ACHN (cell line): Measurements from ENCODE around the gene NPFF.
"Not testable (repeated sequence)": the region's sequence is repeated elsewhere in the genome, so short reads cannot be mapped to it uniquely, and the experiment has no call there.

Experiments
- DNase-seq: peaks from one replicate; pipeline ENCODE4 v3.0.0-alpha.2; 2015
- in situ Hi-C: cut with HindIII; loops from 2 replicates; pipeline ENCODE4 v1.10.0; 2017; ENCODE audit warnings: low sequenced_read_pairs, low pct_ligation_motif_present, low pct_unique_long_range_greater_than_20kb

NPFF gene

GRCh38 chr12:53506881-53507602 lies at the start of gene NPFF:
Gene NPFF (minus strand): TSS chr12:53507484. CDS start chr12:53507474, 10 bp downstream.
- DNase-seq, result no peak
- in situ Hi-C loops, result no loop called here

DNA sequence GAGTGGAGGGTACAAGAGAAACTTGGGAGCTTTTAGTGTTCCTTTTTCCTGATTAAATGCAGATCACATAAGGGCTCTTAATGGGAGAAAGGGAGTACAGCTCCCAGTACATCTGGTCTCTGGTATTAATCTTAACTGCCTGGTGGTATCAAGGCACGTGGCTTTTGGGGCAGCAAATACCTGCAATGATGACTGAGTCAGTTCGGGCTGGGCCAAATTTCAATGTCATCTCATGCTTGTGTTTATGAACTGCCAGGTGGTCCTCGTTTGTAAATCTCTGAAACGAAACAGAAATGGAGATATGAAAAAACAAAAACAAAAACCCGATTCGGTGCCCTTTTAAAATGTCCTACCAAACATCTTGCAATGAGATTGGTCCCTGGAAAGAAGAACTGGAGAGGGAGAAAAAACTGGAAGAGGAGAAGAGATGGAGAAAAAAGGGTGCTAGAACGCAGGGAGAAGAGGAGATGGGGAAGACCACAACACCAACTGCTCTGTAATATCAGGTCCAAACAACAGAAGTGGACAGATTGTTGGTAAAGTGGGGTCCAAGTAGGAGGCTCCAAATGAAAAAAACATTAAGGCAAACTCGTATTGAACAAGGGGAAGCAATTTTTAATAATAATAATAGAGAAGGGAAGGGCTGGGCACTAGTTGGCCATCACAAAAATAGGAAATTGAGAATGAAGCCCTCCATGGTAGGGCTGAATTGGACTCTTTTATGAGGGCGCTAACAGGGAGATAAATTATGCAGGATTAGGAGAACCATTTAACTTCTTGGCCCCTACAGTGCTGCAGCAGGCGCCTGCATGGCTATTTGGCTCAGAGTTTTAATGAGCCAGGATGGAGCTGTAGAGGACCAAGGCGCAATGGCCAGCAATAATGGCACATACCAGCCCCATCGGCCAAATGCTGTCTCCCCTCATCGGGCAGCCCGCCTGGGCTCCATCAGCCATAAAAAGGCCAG lies 45.4 kb upstream of the NPFF start:
- DNase-seq, result no peak
- in situ Hi-C loops, result no loop called here

- no peak for DNase-seq
- in situ Hi-C loops, result no loop called here
Observed at GRCh38 chr12:53551889-53552291, 44.6 kb upstream of the NPFF start.

DNA sequence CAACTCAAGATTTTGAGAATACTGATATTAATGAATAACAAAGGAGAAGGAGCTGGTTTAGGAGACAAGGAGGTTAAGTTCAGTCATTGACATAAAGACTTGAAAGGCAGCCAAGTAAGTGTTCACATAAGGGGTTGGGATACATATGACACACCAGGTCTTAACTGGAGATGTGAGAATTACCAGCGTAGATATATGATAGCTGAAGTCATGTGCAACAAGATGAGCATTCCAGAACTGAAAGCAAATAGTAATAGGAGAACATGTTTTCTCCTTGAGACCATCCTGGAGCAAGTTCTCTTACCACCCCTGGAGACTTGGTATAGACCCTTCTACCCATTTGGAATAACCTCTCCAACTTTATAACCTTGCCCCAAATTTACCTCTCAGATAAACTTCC lies 43.3 kb upstream of the NPFF start:
- DNase-seq, result no peak
- in situ Hi-C loops, result no loop called here

DNA sequence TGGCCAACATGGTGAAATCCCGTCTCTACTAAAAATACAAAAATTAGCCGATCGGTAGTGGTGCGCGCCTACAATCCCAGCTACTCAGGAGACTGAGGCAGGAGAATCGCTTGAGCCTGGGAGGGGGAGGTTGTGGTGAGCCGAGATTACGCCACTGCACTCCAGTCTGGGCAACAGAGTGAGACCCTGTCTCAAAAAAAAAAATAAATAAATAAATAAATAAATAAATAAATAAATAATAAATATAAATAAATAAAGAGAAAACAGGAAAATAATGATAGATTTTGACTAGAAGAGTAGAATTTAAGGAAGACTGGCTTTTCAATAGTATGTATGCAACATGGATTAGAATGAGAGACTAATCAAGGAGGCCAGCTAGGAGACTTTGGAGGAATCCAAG lies 42.8 kb upstream of the NPFF start:
- DNase-seq, in situ Hi-C loops: not testable (repeated sequence)

GRCh38 chr12:53548354-53548753 lies 41.1 kb upstream of the NPFF start:
- DNase-seq, in situ Hi-C loops: not testable (repeated sequence)

GRCh38 chr12:53543539-53543938 lies 36.3 kb upstream of the NPFF start:
- in situ Hi-C loops, result no loop called here
- peak; percentile 83 for DNase-seq

- in situ Hi-C loops, result loop anchor here (10.0 kb wide), 1 partner anchor 135 kb away; the partner anchor contains the start of gene ATP5MC2
- DNase-seq, result no peak
Observed at GRCh38 chr12:53539526-53539925, 32.2 kb upstream of the NPFF start.

GRCh38 chr12:53538209-53538689 lies 31.0 kb upstream of the NPFF start:
- in situ Hi-C loops, result loop anchor here (10.0 kb wide), 1 partner anchor 137 kb away; the partner anchor contains the start of gene ATP5MC2
- DNase-seq, result no peak

DNA sequence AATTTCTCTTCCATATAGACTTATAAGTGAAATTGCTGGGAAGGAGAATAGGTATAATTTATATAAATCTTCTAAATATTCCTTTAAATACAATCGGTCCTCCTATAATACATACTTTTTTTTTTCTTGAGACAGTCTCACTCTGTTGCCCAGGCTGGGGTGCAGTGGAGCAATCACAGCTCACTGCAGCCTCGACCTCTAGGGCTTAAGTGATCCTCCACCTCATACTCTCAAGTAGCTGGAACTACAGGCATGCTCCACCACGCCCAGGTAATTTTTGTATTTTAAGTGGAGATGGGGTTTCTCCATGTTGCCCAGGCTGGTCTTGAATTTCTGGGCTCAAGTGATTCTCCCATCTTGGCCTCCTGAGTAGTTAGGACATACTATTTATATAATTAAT lies 29.7 kb upstream of the NPFF start:
- DNase-seq, result no peak
- in situ Hi-C loops, result loop anchor here (10.0 kb wide), 1 partner anchor 138 kb away; the partner anchor contains the start of gene ATP5MC2

- in situ Hi-C loops, result loop anchor here (10.0 kb wide), 1 partner anchor 141 kb away; the partner anchor contains the start of gene ATP5MC2
- DNase-seq, result no peak
Observed at GRCh38 chr12:53533471-53533870, 26.2 kb upstream of the NPFF start.

- in situ Hi-C loops, result loop anchor here (10.0 kb wide), 1 partner anchor 142 kb away; the partner anchor contains the start of gene ATP5MC2
- no peak for DNase-seq
Observed at GRCh38 chr12:53532524-53533445, 25.5 kb upstream of the NPFF start.

- no peak for DNase-seq
- in situ Hi-C loops, result loop anchor here (10.0 kb wide), 1 partner anchor 143 kb away; the partner anchor contains the start of gene ATP5MC2
Observed at GRCh38 chr12:53532021-53532420, 24.7 kb upstream of the NPFF start.

DNA sequence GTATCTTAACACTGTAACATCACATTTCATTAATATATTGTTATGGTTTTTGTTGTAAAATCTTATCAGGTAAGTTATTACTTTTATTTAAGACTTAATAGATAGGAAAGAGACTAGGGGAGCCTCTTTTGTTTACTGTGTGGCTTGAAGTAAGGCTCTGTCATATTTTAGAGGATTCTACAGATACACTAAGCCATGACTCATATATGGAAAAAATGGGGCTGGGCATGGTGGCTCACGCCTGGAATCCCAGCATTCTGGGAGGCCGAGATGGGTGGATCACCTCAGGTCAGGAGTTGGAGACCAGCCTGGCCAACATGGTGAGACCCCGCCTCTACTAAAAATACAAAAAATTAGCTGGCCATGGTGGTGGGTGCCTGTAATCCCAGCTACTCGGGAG lies 23.6 kb upstream of the NPFF start:
- in situ Hi-C loops, result loop anchor here (10.0 kb wide), 1 partner anchor 144 kb away; the partner anchor contains the start of gene ATP5MC2
- no peak for DNase-seq

- no peak for DNase-seq
- in situ Hi-C loops, result loop anchor here (10.0 kb wide), 1 partner anchor 145 kb away; the partner anchor contains the start of gene ATP5MC2
Observed at GRCh38 chr12:53530061-53530460, 22.8 kb upstream of the NPFF start.

DNA sequence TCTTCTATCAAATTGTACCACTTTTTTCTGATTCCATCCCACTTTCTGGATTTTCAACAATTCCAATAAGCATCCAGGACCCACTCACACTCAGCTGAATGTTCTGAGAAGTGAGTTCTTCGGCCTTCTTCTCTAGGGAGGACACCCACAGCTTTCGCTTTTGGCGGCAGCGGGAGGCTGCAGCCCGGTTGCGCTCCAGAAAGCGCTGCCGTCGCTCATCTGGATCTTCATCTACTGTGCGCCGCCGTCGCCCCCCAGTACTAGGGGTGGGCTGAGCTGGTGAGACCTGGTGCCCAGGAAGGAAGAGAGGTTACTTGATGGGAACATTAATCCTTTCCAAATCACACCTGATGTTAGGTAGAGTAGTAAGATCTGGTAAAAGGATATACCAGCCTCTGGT lies 17.2 kb upstream of the NPFF start:
- in situ Hi-C loops, result no loop called here
- no peak for DNase-seq

- no peak for DNase-seq
- in situ Hi-C loops, result no loop called here
Observed at GRCh38 chr12:53523131-53523530, 15.8 kb upstream of the NPFF start.

- DNase-seq, result no peak
- in situ Hi-C loops, result no loop called here
Observed at GRCh38 chr12:53518381-53518780, 11.1 kb upstream of the NPFF start.
